HG03095 (cell line): ENCODE measurements around the gene TRAF3IP3.

ENCODE experiments used
- ATAC-seq: cut with Tn5 transposase; IDR thresholded peaks from one replicate; pipeline ENCODE4 v1.9.1; 2021; ENCODE audit warnings: moderate library complexity; ENCODE audit not compliant: unreplicated experiment

TRAF3IP3 gene

GRCh38 chr1:209736490-209737117 is 19.2 kb upstream of the TRAF3IP3 start:
- ATAC-seq, result no peak

GRCh38 chr1:209737118-209737505 is 18.7 kb upstream of the TRAF3IP3 start:
- no peak for ATAC-seq

- ATAC-seq, result no peak
Observed at GRCh38 chr1:209738270-209738669, 17.6 kb upstream of the TRAF3IP3 start.

- no peak for ATAC-seq
Observed at GRCh38 chr1:209741193-209741592, 14.7 kb upstream of the TRAF3IP3 start.

- no peak for ATAC-seq
Observed at GRCh38 chr1:209741889-209742288, 14.0 kb upstream of the TRAF3IP3 start.

GRCh38 chr1:209742409-209743144 is 13.3 kb upstream of the TRAF3IP3 start:
- no peak for ATAC-seq

GRCh38 chr1:209743145-209743482 is 12.7 kb upstream of the TRAF3IP3 start:
- ATAC-seq, result no peak

- ATAC-seq, result no peak
Observed at GRCh38 chr1:209746451-209747165, 9.2 kb upstream of the TRAF3IP3 start.

GRCh38 chr1:209747580-209748262 is 8.1 kb upstream of the TRAF3IP3 start:
- peak; percentile 59 for ATAC-seq

- ATAC-seq, result no peak
Observed at GRCh38 chr1:209748620-209749019, 7.2 kb upstream of the TRAF3IP3 start.

- ATAC-seq, result no peak
Observed at GRCh38 chr1:209749205-209749604, 6.6 kb upstream of the TRAF3IP3 start.

GRCh38 chr1:209749670-209750323 is 6.1 kb upstream of the TRAF3IP3 start:
- ATAC-seq, result no peak

GRCh38 chr1:209751627-209752231 is 4.1 kb upstream of the TRAF3IP3 start:
- peak; percentile 48 for ATAC-seq

- ATAC-seq, result no peak
Observed at GRCh38 chr1:209752890-209753289, 3.0 kb upstream of the TRAF3IP3 start.

- no peak for ATAC-seq
Observed at GRCh38 chr1:209755256-209755655, 597 bp upstream of the TRAF3IP3 start.

- peak; percentile 33 for ATAC-seq
Observed at GRCh38 chr1:209756615-209757445, 977 bp downstream of the TRAF3IP3 start.

GRCh38 chr1:209758400-209758799 is 2.5 kb downstream of the TRAF3IP3 start:
- ATAC-seq, result no peak

GRCh38 chr1:209759829-209760359 is 4.0 kb downstream of the TRAF3IP3 start:
- ATAC-seq, result no peak

- ATAC-seq, result no peak
Observed at GRCh38 chr1:209761011-209761635, 5.3 kb downstream of the TRAF3IP3 start.
